HG03457 (cell line): ENCODE measurements around the gene LMBR1.
"Not testable (repeated sequence)": the region's sequence is repeated elsewhere in the genome, so short reads cannot be mapped to it uniquely, and the experiment has no call there.

Experiments used
- ATAC-seq: cut with Tn5 transposase; IDR thresholded peaks from one replicate; pipeline ENCODE4 v1.9.1; 2021; ENCODE audit warnings: moderate number of reproducible peaks; ENCODE audit not compliant: unreplicated experiment

LMBR1 gene

GRCh38 chr7:156906200-156906649, 13.2 kb upstream of the LMBR1 start:
- ATAC-seq: no peak

DNA sequence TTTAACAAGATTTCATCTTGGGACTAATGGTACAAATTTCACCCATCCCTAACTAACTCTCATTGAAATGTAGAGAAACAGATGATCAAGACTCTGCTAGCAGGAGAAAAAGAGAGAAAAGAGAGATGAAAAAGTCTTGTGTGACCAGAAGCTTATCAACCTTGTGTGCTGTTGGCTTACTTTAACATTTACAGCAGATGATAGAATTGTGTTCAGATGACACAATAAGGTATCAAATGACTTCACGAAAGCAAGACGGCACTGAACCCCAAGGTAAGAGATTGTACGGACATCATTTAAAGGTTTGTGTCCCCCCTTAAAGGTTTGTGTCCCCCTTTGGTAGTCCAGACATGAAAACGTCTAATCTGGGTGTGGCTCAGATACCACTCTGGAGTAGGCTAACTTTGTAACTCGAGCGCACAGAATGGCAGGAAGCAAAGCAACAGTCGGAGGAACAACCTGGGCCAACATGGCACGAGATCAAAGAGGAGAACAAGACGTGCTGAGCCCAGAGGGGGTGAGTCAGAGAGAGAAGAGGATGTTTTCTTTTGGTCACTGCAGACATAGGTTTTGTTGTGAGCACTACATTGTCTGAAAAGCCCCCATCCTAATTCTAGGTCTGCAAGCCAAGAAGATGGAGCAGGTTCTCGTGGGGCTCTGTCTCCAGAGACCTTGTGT, 10.4 kb upstream of the LMBR1 start:
- ATAC-seq: no peak

DNA sequence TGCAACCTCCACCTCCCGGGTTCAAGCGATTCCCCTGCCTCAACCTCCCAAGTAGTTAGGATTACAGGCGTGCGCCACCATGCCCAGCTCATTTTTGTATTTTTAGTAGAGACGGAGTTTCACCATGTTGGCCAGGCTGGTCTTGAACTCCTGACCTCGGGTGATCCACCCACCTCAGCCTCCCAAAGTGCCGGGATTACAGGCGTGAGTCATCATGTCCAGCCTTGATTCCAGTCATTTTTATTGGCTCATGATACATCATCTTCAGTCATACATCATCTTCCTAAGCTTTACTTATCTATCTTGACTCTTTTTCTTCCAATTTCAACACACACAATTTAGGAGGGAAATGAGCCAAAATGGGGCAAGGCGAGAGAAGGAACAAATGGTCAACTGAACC, 7.1 kb upstream of the LMBR1 start:
- not testable (repeated sequence) for ATAC-seq

DNA sequence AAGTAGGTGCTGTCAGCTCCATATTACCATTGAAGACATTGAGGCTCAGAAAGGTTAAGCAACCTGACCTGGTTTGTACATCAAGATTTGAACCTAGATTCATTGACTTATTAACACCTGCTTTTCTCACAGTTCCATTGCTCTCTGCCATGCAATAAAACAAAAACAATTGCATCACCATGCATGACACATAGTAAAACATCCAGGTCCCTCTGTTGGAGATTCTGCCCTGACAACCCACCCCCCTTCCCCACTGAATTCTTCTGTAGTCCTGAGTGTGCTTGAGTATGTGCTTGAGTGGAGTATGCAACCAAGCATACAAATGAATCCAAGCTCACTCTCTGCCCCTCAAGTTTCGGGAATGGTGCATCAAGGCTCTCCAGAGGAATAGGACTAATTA, 6.0 kb upstream of the LMBR1 start:
- no peak for ATAC-seq

DNA sequence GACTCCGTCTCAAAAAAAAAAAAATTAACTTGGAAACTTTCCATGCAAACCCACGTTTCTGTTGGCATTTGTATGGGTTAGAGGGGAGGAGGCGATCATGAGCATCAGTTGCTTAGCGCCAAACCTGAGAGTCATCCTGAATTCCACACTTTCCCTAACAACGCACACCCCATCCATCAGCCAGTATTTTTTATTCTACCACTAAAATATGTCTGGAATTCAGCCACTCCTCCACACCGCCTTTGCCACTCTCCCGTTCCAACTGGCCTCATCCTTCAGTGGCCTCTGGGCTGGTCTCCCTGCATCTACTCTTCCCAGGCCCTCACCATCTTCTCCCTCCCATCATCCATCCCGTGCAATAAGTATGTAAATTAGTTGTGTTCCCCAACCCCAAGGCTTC, 4.7 kb upstream of the LMBR1 start:
- no peak for ATAC-seq

- ATAC-seq: no peak
Observed at GRCh38 chr7:156896388-156897022, 3.5 kb upstream of the LMBR1 start.

- ATAC-seq: no peak
Observed at GRCh38 chr7:156895024-156895780, 2.2 kb upstream of the LMBR1 start.

GRCh38 chr7:156892081-156892800, 742 bp downstream of the LMBR1 start:
- ATAC-seq: no peak

DNA sequence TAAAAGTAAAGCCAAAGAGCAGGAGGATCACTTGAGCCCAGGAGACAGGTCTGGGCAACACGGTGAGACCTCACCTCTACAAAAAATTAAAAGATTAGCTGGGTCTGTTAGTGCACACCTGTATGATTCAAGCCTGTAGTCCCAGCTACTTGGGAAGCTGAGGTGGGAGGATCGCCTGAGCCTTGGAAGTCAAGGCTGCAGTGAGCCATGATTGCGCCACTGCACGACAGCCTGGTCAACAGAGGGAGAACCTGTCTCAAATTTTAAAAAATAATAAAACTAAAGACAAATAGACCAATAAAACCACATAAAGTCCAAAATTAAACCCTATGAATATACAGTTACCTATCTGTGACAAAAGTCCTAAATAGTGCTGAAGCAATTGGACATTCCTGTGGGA, 3.2 kb downstream of the LMBR1 start:
- ATAC-seq: no peak

GRCh38 chr7:156889089-156889488, 3.9 kb downstream of the LMBR1 start:
- no peak for ATAC-seq

DNA sequence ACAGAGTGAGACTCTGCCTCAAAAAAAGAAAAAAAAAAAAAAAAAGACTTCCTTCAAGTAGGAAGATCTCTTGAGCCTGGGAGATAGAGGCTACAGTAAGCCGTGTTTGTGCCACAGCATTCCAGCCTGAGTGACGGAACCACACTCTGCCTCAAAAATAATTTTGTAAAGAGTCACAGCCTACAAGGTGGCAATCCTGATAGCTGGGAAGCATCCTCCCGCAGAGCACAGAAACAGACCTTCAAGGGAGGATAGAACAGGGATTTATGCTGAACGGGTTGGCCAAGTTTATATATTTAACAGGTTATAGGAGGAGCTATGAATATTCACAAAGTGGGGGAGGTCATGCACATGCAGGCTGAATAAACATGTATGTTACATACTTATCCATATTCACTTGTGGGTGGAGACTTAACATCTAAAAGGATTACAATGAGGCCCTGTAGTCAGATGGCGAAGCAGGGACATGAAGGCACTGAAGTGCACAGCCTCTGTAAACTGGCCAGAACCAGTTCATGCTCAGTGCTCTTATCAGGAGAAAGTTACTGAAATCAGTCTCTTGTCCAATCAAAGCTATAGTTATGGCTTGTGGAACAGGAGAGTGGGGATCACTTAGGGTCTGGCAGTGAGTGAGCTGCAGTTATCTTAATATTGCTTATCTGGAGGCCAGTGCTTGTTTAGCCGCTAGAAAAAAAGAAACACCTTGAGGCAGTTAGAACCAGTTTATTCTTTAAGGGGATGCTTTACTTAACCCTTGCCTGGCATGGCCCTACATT, 6.8 kb downstream of the LMBR1 start:
- ATAC-seq: no peak

- ATAC-seq: no peak
Observed at GRCh38 chr7:156881679-156882078, 11.3 kb downstream of the LMBR1 start.

DNA sequence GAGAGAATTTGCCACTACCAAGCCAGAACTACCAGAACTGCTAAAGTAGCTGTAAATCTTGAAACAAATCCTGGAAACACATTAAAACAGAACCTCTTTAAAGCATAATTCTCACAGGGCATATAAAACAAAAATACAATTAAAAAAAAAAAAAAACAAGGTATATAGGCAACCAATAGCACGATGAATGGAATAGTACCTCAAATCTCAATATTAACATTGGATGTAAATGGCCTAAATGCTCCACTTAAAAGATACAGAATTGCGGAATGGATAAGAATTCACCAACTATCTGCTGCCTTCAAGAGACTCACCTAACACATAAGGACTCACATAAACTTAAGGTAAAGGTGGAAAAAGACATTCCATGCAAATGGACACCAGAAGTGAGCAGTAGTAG, 17.2 kb downstream of the LMBR1 start:
- ATAC-seq: no peak

- ATAC-seq: not testable (repeated sequence)
Observed at GRCh38 chr7:156868363-156868762, 24.6 kb downstream of the LMBR1 start.

GRCh38 chr7:156865493-156865892, 27.5 kb downstream of the LMBR1 start:
- ATAC-seq: no peak

GRCh38 chr7:156862022-156862421, 31.0 kb downstream of the LMBR1 start:
- not testable (repeated sequence) for ATAC-seq

DNA sequence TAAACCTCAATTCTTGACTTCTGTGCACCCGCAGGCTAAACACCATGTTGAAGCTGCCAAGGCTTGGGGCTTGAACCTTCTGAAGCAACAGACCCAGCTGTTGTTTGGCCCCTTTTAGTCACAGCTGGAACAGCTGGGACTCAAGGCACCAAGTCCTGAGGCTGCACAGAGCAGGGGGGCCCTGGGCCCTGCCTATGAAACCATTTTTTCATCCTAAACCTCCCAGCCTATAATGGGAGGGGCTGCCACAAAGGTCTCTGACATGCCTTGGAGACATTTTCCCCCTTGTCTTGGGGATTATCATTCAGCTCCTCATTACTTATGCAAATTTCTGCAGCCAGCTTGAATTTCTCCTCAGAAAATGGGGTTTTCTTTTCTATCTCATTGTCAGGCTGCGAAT, 31.8 kb downstream of the LMBR1 start:
- ATAC-seq: no peak

- not testable (repeated sequence) for ATAC-seq
Observed at GRCh38 chr7:156860099-156860498, 32.9 kb downstream of the LMBR1 start.

GRCh38 chr7:156858523-156858922, 34.5 kb downstream of the LMBR1 start:
- no peak for ATAC-seq

- ATAC-seq: no peak
Observed at GRCh38 chr7:156857757-156858156, 35.2 kb downstream of the LMBR1 start.

DNA sequence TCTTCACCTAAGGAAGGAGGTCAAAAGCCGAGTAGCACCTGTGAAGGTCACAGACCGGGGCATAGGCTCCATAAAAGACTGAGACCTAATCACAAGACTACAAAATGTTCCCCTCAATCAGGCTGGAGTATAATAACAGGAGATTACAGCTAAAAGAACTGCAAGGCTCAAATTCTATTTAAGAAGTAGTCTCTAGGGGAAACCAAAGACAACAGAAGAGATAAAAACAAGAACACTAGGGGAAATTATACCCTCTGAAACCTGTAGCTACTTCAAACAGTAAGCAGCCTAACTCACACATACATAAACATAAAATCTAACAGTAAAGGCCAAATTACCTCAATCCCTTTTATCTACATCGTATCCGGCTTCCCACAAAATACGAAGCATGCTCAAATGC, 38.3 kb downstream of the LMBR1 start:
- ATAC-seq: no peak
